Measurements from ENCODE around the gene GAS2L3. TPM values are rescaled to one million over a fixed set of nuclear protein-coding genes. Genes with fewer than 3 reads are reported as not detected.
A peak's percentile ranks its signal among the peaks of the same experiment; 100 is the strongest.

GAS2L3 gene
- total RNA-seq, 1 experiment from 2014 or later, result 55.7 TPM

DNA sequence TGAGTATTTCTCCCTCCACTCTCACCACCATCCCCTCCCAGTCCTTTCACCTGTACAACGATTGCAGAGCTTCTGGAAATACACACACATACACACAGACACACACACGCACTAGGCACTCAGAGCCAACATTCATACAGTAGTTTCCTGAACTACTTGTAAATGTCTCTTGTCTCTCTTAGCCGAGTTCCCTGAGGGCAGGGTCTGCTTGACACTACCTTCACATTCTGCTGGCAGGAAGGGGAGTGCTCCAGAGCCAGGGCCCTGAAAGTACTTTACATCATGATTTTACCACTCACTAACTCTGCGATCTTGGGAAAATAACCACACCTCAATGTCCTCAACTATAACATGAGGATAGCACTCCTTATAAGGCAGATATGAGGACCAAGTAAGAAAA is 82.7 kb downstream of the GAS2L3 start:
- Histone ChIP-seq H3K27ac (no peak overlapping the region), H3K4me3 (no peak overlapping the region), H3K36me3 (no peaks in the 10 kb centered on the region), H3K27me3 (replicated peaks) (no peaks in the 10 kb centered on the region), H3K9me3 (replicated peaks) (no peaks in the 10 kb centered on the region), H3K4me1 (replicated peaks) (0 out of 2 replicates have a peak, but pooled peaks cover 3% of the 10 kb centered on the region)
- DNase-seq (ENCODE audit: low read depth in 1 of 2, low spot score in 2 of 2), result no peak

DNA sequence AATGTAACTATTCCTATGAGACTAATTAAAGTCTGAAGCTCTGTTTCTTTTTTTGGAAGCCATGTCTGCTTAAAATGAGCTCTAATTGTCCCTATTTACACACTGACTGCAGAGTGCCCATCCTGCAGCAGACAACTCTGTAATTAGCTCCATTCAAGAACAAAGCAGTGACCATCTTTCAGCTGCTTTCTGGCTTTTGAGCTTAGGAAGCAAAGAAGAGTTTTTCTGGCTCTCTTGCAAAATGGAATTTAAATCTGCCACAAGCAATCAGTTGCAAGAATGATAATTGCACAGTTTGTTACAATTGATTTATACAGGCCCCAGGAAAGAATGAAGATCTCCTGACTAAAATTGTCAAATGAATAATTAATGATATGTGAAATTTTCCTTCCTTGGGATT is 83.4 kb downstream of the GAS2L3 start:
- Histone ChIP-seq H3K4me3 (no peak overlapping the region), H3K4me1 (replicated peaks) (0 out of 2 replicates have a peak, but pooled peaks cover 5% of the 10 kb centered on the region), H3K27me3 (replicated peaks) (no peaks in the 10 kb centered on the region), H3K9me3 (replicated peaks) (no peaks in the 10 kb centered on the region), H3K36me3 (no peaks in the 10 kb centered on the region), H3K27ac (no peak overlapping the region)
- DNase-seq (ENCODE audit: low read depth in 1 of 2, low spot score in 2 of 2), result no peak

DNA sequence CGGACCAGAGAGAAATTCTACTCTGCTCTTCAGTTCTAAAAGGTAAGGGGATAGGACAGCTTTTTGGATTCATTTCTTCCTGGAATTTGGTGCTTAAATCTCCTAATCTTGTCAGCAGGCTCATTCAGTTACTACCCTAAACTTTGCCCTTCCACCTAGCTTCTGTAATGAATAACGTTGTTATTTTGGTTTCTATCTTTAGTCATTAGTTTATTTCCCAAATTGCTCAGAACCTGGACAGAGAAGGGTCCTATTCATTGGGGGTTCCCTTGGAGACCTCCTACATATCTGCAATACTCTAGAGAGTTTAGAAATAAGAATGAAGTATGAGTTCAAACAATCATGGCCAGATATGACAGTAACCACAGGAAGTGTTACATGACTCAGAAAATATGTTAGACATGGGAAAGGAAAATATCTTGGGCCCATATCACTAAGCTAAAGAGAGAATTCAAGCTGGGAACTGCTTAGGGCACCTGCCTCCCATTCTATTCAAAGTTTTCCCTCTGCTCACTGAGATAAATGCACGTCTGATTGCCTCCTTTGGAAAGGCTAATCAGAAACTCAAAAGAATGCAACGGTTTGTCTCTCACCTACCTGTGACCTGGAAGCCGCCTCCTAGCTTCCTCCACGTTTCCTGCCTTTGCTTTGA is 87.9 kb downstream of the GAS2L3 start:
- Histone ChIP-seq H3K4me1 (replicated peaks) (0 out of 2 replicates have a peak, but pooled peaks cover 5% of the 10 kb centered on the region), H3K27ac (no peak overlapping the region), H3K36me3 (no peaks in the 10 kb centered on the region), H3K27me3 (replicated peaks) (no peaks in the 10 kb centered on the region), H3K9me3 (replicated peaks) (no peaks in the 10 kb centered on the region), H3K4me3 (no peak overlapping the region)
- no peak for DNase-seq (ENCODE audit: low read depth in 1 of 2, low spot score in 2 of 2)

- Histone ChIP-seq H3K27me3 (replicated peaks) (no peaks in the 10 kb centered on the region; the same call in 1 of the 2 replicates), H3K27ac (no peak overlapping the region)
- no peak for DNase-seq (ENCODE audit: low read depth in 1 of 2, low spot score in 2 of 2)
These were observed 93.1 kb downstream of the GAS2L3 start for GRCh38 chr12:100666588-100666987.

GRCh38 chr12:100668945-100669536 is 95.6 kb downstream of the GAS2L3 start:
- H3K27me3 ChIP-seq (replicated peaks), result no peaks in the 10 kb centered on the region; the same call in 1 of the 2 replicates
- DNase-seq (ENCODE audit: low read depth in 1 of 2, low spot score in 2 of 2), result peak; percentile 34 to 68
- H3K27ac ChIP-seq, result no peak overlapping the region
- H3K4me1 ChIP-seq (replicated peaks), result no peaks in the 10 kb centered on the region
- H3K9me3 ChIP-seq (replicated peaks), result no peaks in the 10 kb centered on the region
- H3K4me3 ChIP-seq, result no peak overlapping the region
- H3K36me3 ChIP-seq, result no peaks in the 10 kb centered on the region

More at GRCh38 chr12:100666588-100666987, 93.1 kb downstream of the GAS2L3 start:
- Histone ChIP-seq H3K4me3 (no peak overlapping the region), H3K4me1 (replicated peaks) (no peaks in the 10 kb centered on the region), H3K9me3 (replicated peaks) (no peaks in the 10 kb centered on the region), H3K36me3 (no peaks in the 10 kb centered on the region)

DNA sequence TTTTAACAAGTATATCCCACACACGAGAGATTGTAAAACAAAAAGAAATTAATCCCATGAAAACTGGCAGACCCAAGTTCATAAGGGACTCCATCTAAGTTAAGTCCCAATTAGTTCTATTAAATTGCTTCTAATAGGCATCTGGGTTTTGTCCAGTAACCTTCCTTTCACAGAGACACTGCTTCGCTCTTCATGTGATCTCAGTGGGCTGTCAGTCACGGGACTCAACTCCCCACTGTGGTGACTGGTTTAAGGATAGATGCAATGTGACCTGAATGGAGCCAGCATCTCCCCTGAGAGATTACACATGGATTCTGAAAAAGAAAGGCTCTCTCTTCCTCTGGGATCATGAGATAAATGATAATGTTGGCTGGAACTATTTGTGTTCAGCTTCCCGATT is 96.4 kb downstream of the GAS2L3 start:
- H3K4me1 ChIP-seq (replicated peaks), result no peaks in the 10 kb centered on the region
- H3K9me3 ChIP-seq (replicated peaks), result no peaks in the 10 kb centered on the region
- no peak overlapping the region for H3K4me3 ChIP-seq
- no peaks in the 10 kb centered on the region; the same call in 1 of the 2 replicates for H3K27me3 ChIP-seq (replicated peaks)
- H3K36me3 ChIP-seq, result no peaks in the 10 kb centered on the region
- no peak for DNase-seq (ENCODE audit: low read depth in 1 of 2, low spot score in 2 of 2)
- no peak overlapping the region for H3K27ac ChIP-seq

GRCh38 chr12:100671396-100672074 is 98.1 kb downstream of the GAS2L3 start:
- no peak for DNase-seq (ENCODE audit: low read depth in 1 of 2, low spot score in 2 of 2)

GRCh38 chr12:100672075-100672592 is 98.7 kb downstream of the GAS2L3 start:
- H3K27ac ChIP-seq, result no peak overlapping the region
- peak in 1 of 2 experiments; percentile 10 for DNase-seq (ENCODE audit: low read depth in 1 of 2, low spot score in 2 of 2)

More at GRCh38 chr12:100671396-100672074, 98.1 kb downstream of the GAS2L3 start:
- Histone ChIP-seq H3K4me3 (no peak overlapping the region), H3K27me3 (replicated peaks) (no peaks in the 10 kb centered on the region; the same call in 1 of the 2 replicates), H3K36me3 (no peaks in the 10 kb centered on the region), H3K27ac (no peak overlapping the region), H3K9me3 (replicated peaks) (no peaks in the 10 kb centered on the region), H3K4me1 (replicated peaks) (no peaks in the 10 kb centered on the region)

GRCh38 chr12:100674036-100674888 is 100.8 kb downstream of the GAS2L3 start:
- DNase-seq (ENCODE audit: low read depth in 1 of 2, low spot score in 2 of 2), result no peak
- H3K4me1 ChIP-seq (replicated peaks), result no peaks in the 10 kb centered on the region
- H3K36me3 ChIP-seq, result no peaks in the 10 kb centered on the region
- H3K27ac ChIP-seq, result no peak overlapping the region
- H3K9me3 ChIP-seq (replicated peaks), result no peaks in the 10 kb centered on the region
- no peak overlapping the region for H3K4me3 ChIP-seq
- H3K27me3 ChIP-seq (replicated peaks), result no peaks in the 10 kb centered on the region; the same call in 1 of the 2 replicates

More at GRCh38 chr12:100672075-100672592, 98.7 kb downstream of the GAS2L3 start:
- no peaks in the 10 kb centered on the region for H3K4me1 ChIP-seq (replicated peaks)
- H3K36me3 ChIP-seq, result no peaks in the 10 kb centered on the region
- no peaks in the 10 kb centered on the region; the same call in 1 of the 2 replicates for H3K27me3 ChIP-seq (replicated peaks)
- no peaks in the 10 kb centered on the region for H3K9me3 ChIP-seq (replicated peaks)
- H3K4me3 ChIP-seq, result no peak overlapping the region

Other genes starting within 250 kb of the GAS2L3 start
- gene SLC17A8, start 216.6 kb upstream of the GAS2L3 start, total RNA-seq (2014; rRNA removed; shearing (Covaris generic)), result not detected in 2 replicates
- 0.55 TPM in 1 of 2 replicates, not detected in the other for gene NR1H4, start 99.8 kb upstream of the GAS2L3 start, total RNA-seq (2014; rRNA removed; shearing (Covaris generic))
- gene ANO4, start 221.1 kb downstream of the GAS2L3 start, total RNA-seq (2014; rRNA removed; shearing (Covaris generic)), result 0.24 TPM in 1 of 2 replicates, not detected in the other

Data from SJSA1 (cell line).